ENCODE measurements around the gene TIMM44. TPM values are rescaled to one million over a fixed set of nuclear protein-coding genes. Genes with fewer than 3 reads are reported as not detected.
"Not testable (repeated sequence)": the region's sequence is repeated elsewhere in the genome, so short reads cannot be mapped to it uniquely, and the experiment has no call there.

The TIMM44 gene
- total and polyA plus RNA-seq, 2 experiments from 2014 or later: 52.0 to 92.4 TPM

GRCh38 chr19:7898967-7899366, 44.5 kb downstream of the TIMM44 start:
- no peaks in the 10 kb centered on the region for H3K36me3 ChIP-seq
- H3K4me1 ChIP-seq (ENCODE audit: low read depth): peaks cover 4% of the 10 kb centered on the region
- H3K27me3 ChIP-seq: no peaks in the 10 kb centered on the region
- H3K4me3 ChIP-seq: no peak overlapping the region
- TF ChIP-seq CTCF (IDR thresholded peaks at IDR 0.05; ENCODE audit: low read depth, low read length): no peak
- no peak overlapping the region for H3K27ac ChIP-seq
- no peaks in the 10 kb centered on the region for H3K9me3 ChIP-seq (ENCODE audit: low read depth)
- DNase-seq (ENCODE audit: low read depth in 1 of 2, low spot score in 1 of 2): no peak

- Histone ChIP-seq H3K4me1 (ENCODE audit: low read depth) (no peaks in the 10 kb centered on the region), H3K27ac (no peak overlapping the region), H3K9me3 (ENCODE audit: low read depth) (no peaks in the 10 kb centered on the region), H3K36me3 (no peaks in the 10 kb centered on the region), H3K27me3 (no peaks in the 10 kb centered on the region), H3K4me3 (no peak overlapping the region)
- DNase-seq (ENCODE audit: low read depth in 1 of 2, low spot score in 1 of 2): no peak
- no peak for TF ChIP-seq CTCF (IDR thresholded peaks at IDR 0.05; ENCODE audit: low read depth, low read length)
Measured at GRCh38 chr19:7897292-7897691, 46.2 kb downstream of the TIMM44 start.

GRCh38 chr19:7895565-7895964, 47.9 kb downstream of the TIMM44 start:
- TF ChIP-seq CTCF (IDR thresholded peaks at IDR 0.05; ENCODE audit: low read depth, low read length): no peak
- no peak for DNase-seq (ENCODE audit: low read depth in 1 of 2, low spot score in 1 of 2)
- H3K4me3 ChIP-seq: no peak overlapping the region
- H3K9me3 ChIP-seq (ENCODE audit: low read depth): no peaks in the 10 kb centered on the region
- H3K36me3 ChIP-seq: no peaks in the 10 kb centered on the region
- H3K27ac ChIP-seq: no peak overlapping the region
- H3K27me3 ChIP-seq: no peaks in the 10 kb centered on the region
- no peaks in the 10 kb centered on the region for H3K4me1 ChIP-seq (ENCODE audit: low read depth)

- Histone ChIP-seq H3K4me3 (no peak overlapping the region), H3K27me3 (no peaks in the 10 kb centered on the region), H3K36me3 (no peaks in the 10 kb centered on the region), H3K27ac (peak overlapping the region; percentile 12), H3K4me1 (ENCODE audit: low read depth) (no peaks in the 10 kb centered on the region), H3K9me3 (ENCODE audit: low read depth) (no peaks in the 10 kb centered on the region)
- no peak for DNase-seq (ENCODE audit: low read depth in 1 of 2, low spot score in 1 of 2)
- TF ChIP-seq CTCF (IDR thresholded peaks at IDR 0.05; ENCODE audit: low read depth, low read length): no peak
Measured at GRCh38 chr19:7894612-7895309, 48.7 kb downstream of the TIMM44 start.

GRCh38 chr19:7893362-7894101, 49.9 kb downstream of the TIMM44 start:
- not testable (repeated sequence) for H3K4me3 ChIP-seq; H3K4me1 ChIP-seq (ENCODE audit: low read depth); H3K27ac ChIP-seq; DNase-seq (ENCODE audit: low read depth in 1 of 2, low spot score in 1 of 2); H3K9me3 ChIP-seq (ENCODE audit: low read depth); H3K36me3 ChIP-seq; H3K27me3 ChIP-seq

- no peak for DNase-seq (ENCODE audit: low read depth in 1 of 2, low spot score in 1 of 2)
- no peak for TF ChIP-seq CTCF (IDR thresholded peaks at IDR 0.05; ENCODE audit: low read depth, low read length)
- no peaks in the 10 kb centered on the region for H3K9me3 ChIP-seq (ENCODE audit: low read depth)
- no peak overlapping the region for H3K27ac ChIP-seq
- peak overlapping the region; percentile 26 for H3K4me3 ChIP-seq
- no peaks in the 10 kb centered on the region for H3K36me3 ChIP-seq
- peaks cover 8% of the 10 kb centered on the region for H3K27me3 ChIP-seq
- H3K4me1 ChIP-seq (ENCODE audit: low read depth): no peaks in the 10 kb centered on the region
Measured at GRCh38 chr19:7888826-7889217, 54.6 kb downstream of the TIMM44 start.

All from cardiac muscle cell (in vitro differentiated cells and primary cell).